OCI-LY1 (cell line): ENCODE measurements around the gene BBS12.

Experiments
- H2AFZ ChIP-seq: fragments of 200-600 bp; sonication (generic), shearing (Covaris generic); 2 replicates; pipeline ENCODE4 v1.6.0; 2014; ENCODE audit warnings: antibody characterized with exemption, mild to moderate bottlenecking, low read length
- H3F3A ChIP-seq: fragments of 200-600 bp; sonication (generic), shearing (Covaris generic); 2 replicates; pipeline ENCODE4 v1.6.0; 2014; ENCODE audit warnings: mild to moderate bottlenecking, antibody characterized with exemption, low read length, moderate library complexity; ENCODE audit not compliant: insufficient read depth
- H3K27ac ChIP-seq: fragments of 200-600 bp; sonication (generic); 2 replicates; pipeline ENCODE4 v1.5.1; 2014; ENCODE audit warnings: low read length, mixed run types, mild to moderate bottlenecking, low read depth; ENCODE audit not compliant: poor library complexity, severe bottlenecking
- H3K27me3 ChIP-seq: fragments of 200-600 bp; sonication (generic); 2 replicates; pipeline ENCODE4 v1.6.0; 2014; ENCODE audit warnings: antibody characterized with exemption, mild to moderate bottlenecking, low read length, moderate library complexity; ENCODE audit not compliant: insufficient read depth
- H3K36me3 ChIP-seq: fragments of 200-600 bp; sonication (generic); 2 replicates; pipeline ENCODE4 v1.6.1; 2014; ENCODE audit warnings: mild to moderate bottlenecking, antibody characterized with exemption, low read length, moderate library complexity, mixed read lengths; ENCODE audit not compliant: insufficient read depth
- H3K4me1 ChIP-seq: fragments of 200-600 bp; sonication (generic); 2 replicates; pipeline ENCODE4 v1.5.1; 2014; ENCODE audit warnings: mild to moderate bottlenecking, low read length, moderate library complexity; ENCODE audit not compliant: insufficient read depth, severe bottlenecking
- H3K4me2 ChIP-seq: fragments of 200-600 bp; sonication (generic), shearing (Covaris generic); 2 replicates; pipeline ENCODE4 v1.6.1; 2014; ENCODE audit warnings: low read length
- H3K4me3 ChIP-seq: fragments of 200-600 bp; sonication (generic); 2 replicates; pipeline ENCODE4 v1.5.1; 2014; ENCODE audit warnings: low read length, low read depth, mild to moderate bottlenecking, mixed read lengths; ENCODE audit not compliant: poor library complexity, severe bottlenecking
- H3K79me2 ChIP-seq: fragments of 200-600 bp; shearing (Covaris generic); 2 replicates; pipeline ENCODE4 v1.6.1; 2016; ENCODE audit warnings: mixed run types, low read length, mixed read lengths; ENCODE audit not compliant: insufficient read depth
- H3K9ac ChIP-seq: fragments of 200-600 bp; sonication (generic), shearing (Covaris generic); 2 replicates; pipeline ENCODE4 v1.6.1; 2014; ENCODE audit warnings: mild to moderate bottlenecking, low read length, mixed read lengths
- H3K9me2 ChIP-seq: fragments of 200-600 bp; sonication (generic), shearing (Covaris generic); 2 replicates; pipeline ENCODE4 v1.6.1; 2014; ENCODE audit warnings: low read depth, mild to moderate bottlenecking, low read length, mixed read lengths
- H3K9me3 ChIP-seq: fragments of 200-600 bp; shearing (Covaris generic); 2 replicates; pipeline ENCODE4 v1.6.1; 2014; ENCODE audit warnings: low read length, mixed read lengths
- H4K20me1 ChIP-seq: fragments of 200-600 bp; sonication (generic), shearing (Covaris generic); 2 replicates; pipeline ENCODE4 v1.6.0; 2016; ENCODE audit warnings: mild to moderate bottlenecking, low read length; ENCODE audit not compliant: insufficient read depth
- CTCF ChIP-seq: fragments of 200-600 bp; sonication (generic), shearing (Covaris generic); IDR thresholded peaks from 2 replicates; pipeline ENCODE4 v1.5.1; 2017; ENCODE audit warnings: mild to moderate bottlenecking, antibody characterized with exemption, low read length, moderate library complexity, mixed read lengths
- EZH2 ChIP-seq: fragments of 200-600 bp; sonication (generic), shearing (Covaris generic); IDR thresholded peaks from 2 replicates; pipeline ENCODE4 v1.8.0; 2017; ENCODE audit warnings: borderline replicate concordance, mixed run types, mild to moderate bottlenecking, antibody characterized with exemption, low read length, moderate library complexity, mixed read lengths

BBS12 gene

GRCh38 chr4:122688529-122689140, 43.9 kb upstream of the BBS12 start:
- Histone ChIP-seq H3K4me2 (no peak overlapping the region), H3K4me1 (no peaks in the 10 kb centered on the region), H3K4me3 (no peak overlapping the region), H3K9ac (no peak overlapping the region), H3F3A (no peaks in the 10 kb centered on the region), H3K27me3 (no peaks in the 10 kb centered on the region), H3K9me3 (no peaks in the 10 kb centered on the region), H3K9me2 (no peaks in the 10 kb centered on the region), H3K79me2 (no peaks in the 10 kb centered on the region), H3K36me3 (no peaks in the 10 kb centered on the region), H2AFZ (no peak overlapping the region), H3K27ac (no peak overlapping the region), H4K20me1 (no peaks in the 10 kb centered on the region)
- no peak for TF ChIP-seq CTCF
- TF ChIP-seq EZH2 = no peak

GRCh38 chr4:122689972-122690371, 42.5 kb upstream of the BBS12 start:
- H3F3A ChIP-seq = no peaks in the 10 kb centered on the region
- no peaks in the 10 kb centered on the region for H3K79me2 ChIP-seq
- no peak overlapping the region for H2AFZ ChIP-seq
- H3K4me1 ChIP-seq = no peaks in the 10 kb centered on the region
- no peaks in the 10 kb centered on the region for H3K27me3 ChIP-seq
- H3K4me2 ChIP-seq = no peak overlapping the region
- no peaks in the 10 kb centered on the region for H3K9me3 ChIP-seq
- H4K20me1 ChIP-seq = no peaks in the 10 kb centered on the region
- H3K4me3 ChIP-seq = no peak overlapping the region
- H3K27ac ChIP-seq = no peak overlapping the region
- H3K9me2 ChIP-seq = no peaks in the 10 kb centered on the region
- H3K9ac ChIP-seq = no peak overlapping the region
- H3K36me3 ChIP-seq = no peaks in the 10 kb centered on the region
- TF ChIP-seq CTCF (no peak), EZH2 (no peak)

- Histone ChIP-seq H3K27me3 (no peaks in the 10 kb centered on the region), H3K4me2 (no peak overlapping the region), H3K27ac (no peak overlapping the region), H3K9me2 (no peaks in the 10 kb centered on the region), H3K79me2 (no peaks in the 10 kb centered on the region), H3K36me3 (no peaks in the 10 kb centered on the region), H3K4me3 (no peak overlapping the region), H3F3A (no peaks in the 10 kb centered on the region), H3K4me1 (no peaks in the 10 kb centered on the region), H3K9ac (no peak overlapping the region), H2AFZ (no peak overlapping the region), H4K20me1 (no peaks in the 10 kb centered on the region), H3K9me3 (no peaks in the 10 kb centered on the region)
- TF ChIP-seq CTCF (no peak), EZH2 (no peak)
Observed at GRCh38 chr4:122691988-122692387, 40.5 kb upstream of the BBS12 start.
